Measurements from ENCODE around the gene DUSP7.

DUSP7 gene

GRCh38 chr3:52029535-52029934 is 26.8 kb downstream of the DUSP7 start:
- no peak for DNase-seq (ENCODE audit: low read depth in 2 of 2)

- no peak for DNase-seq (ENCODE audit: low read depth in 2 of 2)
Measured at GRCh38 chr3:52029053-52029452, 27.3 kb downstream of the DUSP7 start.

GRCh38 chr3:52028572-52028971 is 27.8 kb downstream of the DUSP7 start:
- no peak for DNase-seq (ENCODE audit: low read depth in 2 of 2)

GRCh38 chr3:52026041-52026440 is 30.3 kb downstream of the DUSP7 start:
- DNase-seq (ENCODE audit: low read depth in 2 of 2), result no peak

GRCh38 chr3:52025453-52025852 is 30.9 kb downstream of the DUSP7 start:
- DNase-seq (ENCODE audit: low read depth in 2 of 2), result no peak

DNA sequence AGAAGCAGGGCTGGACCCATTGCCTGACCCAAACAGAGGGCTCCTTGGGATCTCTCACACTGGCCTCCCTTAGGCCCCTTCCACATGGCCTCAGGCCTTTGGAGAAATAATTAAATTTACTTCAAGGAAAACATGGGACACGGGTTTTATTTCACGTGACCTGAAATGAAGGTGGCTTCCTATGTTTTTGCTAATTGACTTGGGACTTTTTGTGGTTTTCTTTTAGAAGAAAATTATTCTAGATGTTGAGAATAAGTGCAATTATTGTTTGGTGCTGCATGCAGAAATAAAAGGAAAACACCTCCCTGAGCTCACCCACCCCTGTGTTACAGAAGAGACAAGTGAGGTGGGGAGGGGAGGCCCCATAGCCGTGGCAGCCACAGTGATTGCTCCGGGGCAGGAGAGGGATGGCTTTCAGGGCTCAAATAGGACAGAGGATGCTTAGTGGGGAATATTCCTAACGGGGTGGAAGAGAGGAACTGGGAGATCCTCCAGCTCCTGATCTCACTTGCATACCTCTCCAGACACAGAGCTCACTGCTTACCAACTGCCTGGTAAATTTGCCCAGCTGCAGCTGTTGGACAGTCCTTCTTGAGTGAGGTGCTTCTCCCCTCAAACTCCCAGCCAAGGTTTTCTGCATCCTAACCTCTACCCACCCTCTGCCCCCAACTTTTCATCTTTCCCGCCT is 31.5 kb downstream of the DUSP7 start:
- no peak for DNase-seq (ENCODE audit: low read depth in 2 of 2)

- DNase-seq (ENCODE audit: low read depth in 2 of 2), result no peak
Measured at GRCh38 chr3:52023860-52024764, 32.3 kb downstream of the DUSP7 start.

DNA sequence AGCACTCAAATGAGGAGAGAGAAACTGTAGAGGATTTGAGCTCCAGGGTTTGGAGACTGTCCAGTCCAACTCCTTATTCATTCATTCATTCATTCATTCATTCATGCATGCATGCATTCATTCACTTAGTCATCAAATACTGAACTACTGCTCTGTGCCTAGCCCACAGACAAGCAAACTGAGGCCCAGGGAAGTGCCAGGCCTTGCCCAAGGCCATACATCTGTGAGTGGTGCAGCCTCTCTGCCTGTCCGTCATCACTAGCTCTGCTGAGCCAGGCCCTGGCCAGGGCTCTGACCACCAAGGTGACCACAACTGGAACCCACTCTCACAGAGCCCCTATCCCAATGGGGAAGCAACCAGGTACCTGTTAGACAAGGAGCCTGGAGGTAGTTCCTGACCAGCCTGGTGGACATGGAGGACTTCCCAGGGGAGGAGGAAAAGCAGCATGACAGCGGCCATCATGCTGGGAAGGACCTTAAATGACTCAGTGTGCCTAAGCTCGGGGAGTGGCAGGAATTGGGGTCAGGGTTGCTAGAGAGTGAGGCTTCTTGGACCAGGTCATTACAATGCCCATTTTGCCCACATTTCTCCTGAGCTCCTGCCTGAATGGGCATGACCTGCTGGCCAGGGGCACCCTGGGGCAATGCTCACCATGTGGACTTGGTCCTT is 33.1 kb downstream of the DUSP7 start:
- no peak for DNase-seq (ENCODE audit: low read depth in 2 of 2)

- no peak for DNase-seq (ENCODE audit: low read depth in 2 of 2)
Measured at GRCh38 chr3:52022323-52023100, 33.9 kb downstream of the DUSP7 start.

DNA sequence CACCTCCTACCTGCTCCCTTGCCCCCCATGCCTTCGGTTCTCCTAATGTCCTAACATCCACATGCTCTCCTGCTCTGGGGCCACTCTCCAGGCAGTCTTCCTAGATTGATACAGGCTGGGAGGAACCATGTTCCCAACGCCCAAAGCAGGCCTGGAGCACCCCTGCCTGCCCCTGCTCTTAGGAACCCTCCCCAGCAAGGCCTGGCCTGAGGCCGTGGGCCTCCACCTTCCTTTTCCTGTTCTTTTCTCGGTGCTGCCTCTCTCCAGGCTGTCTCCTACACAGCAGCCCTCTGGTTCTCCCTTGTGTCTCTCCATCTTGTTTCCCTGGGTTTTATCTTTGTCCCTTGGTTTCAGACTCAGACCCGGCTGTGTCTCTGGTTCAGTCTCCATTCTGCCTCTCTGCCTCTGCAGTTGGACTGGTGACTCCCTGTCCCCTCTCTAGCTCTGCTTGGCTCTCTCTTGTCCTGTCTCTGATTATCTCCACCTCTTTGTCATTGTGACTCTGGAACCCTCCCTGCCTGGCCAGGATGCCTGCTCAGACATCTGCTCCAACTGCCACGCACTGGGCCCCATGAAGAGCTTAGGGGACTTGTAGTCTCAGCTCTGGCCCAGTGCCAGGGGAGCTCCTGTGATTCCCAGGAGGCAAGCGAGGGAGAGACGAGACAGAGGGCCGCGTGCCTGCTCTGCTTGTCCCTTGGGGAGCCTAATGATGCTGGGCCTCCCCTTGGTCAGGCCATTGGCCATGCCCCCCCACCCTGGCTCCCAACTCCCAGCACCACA is 34.7 kb downstream of the DUSP7 start:
- no peak for DNase-seq (ENCODE audit: low read depth in 2 of 2)

GRCh38 chr3:52020796-52021195 is 35.6 kb downstream of the DUSP7 start:
- no peak for DNase-seq (ENCODE audit: low read depth in 2 of 2)

DNA sequence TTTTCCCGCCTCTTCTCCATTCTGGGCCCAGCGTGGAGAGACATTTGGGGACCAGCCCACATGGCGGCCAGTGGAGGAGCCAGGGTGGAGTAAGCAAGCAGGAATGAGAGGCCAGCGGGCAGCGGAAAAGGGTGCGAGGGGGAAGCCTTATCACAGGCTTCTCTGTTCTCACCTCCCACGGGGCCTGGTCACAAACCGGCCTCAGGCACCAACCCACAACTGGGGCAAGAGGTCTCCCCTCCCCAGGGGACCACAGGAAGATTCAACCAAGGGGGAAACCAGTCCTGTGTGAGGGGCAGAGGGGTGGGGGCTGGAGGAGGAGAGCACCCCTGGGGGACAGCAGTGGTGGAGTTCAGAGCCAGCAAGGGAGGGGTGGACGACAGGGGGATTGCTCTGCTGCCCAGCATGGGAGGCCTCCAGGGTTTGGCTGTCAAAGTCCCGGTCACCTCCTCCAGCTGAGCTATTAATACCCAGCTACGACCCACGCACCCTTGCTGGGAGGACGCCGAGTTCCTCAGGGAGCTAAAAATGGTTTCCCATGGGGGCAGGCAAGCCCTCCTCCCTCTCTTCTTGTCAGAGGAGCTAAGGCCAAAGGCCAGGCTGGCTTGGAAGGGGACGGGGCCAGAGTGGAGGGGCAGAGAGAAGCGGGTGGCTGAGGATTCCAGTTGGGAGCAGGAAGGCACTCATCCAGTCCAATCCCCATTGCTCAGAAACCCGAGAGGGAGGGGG is 36.9 kb downstream of the DUSP7 start:
- DNase-seq (ENCODE audit: low read depth in 2 of 2), result no peak

DNA sequence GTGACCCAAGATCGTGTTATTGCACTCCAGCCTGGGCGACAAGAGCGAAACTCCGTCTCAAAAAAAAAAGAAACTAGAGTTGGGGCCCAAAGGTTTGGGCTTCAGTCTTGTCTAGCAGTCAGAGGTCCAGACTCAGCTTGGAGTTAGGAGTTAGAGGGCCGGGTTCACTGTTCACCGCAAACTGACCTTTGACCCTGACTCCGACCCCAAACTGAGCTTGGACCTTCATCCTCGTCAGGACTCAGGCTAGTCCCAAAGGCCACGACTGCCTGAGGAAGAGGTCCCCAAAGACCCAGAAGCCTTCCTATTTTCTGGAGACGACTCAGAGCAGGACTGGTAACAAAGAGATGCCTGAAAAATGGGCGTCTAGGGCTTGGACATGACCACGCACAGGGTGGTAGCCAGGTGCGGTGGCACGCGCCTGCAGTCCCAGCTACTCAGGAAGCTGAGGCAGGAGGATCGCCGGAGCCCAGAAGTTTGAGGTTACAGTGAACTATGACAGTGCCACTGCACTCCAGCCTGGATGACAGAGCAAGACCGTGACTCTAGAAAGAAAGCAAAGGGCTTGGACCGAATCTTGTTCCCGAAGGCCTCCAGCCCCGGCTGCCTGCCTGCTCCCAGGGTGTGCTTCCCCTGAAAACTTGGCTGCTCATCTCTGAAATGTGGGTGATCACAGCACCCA is 37.9 kb downstream of the DUSP7 start:
- DNase-seq (ENCODE audit: low read depth in 2 of 2), result no peak

DNA sequence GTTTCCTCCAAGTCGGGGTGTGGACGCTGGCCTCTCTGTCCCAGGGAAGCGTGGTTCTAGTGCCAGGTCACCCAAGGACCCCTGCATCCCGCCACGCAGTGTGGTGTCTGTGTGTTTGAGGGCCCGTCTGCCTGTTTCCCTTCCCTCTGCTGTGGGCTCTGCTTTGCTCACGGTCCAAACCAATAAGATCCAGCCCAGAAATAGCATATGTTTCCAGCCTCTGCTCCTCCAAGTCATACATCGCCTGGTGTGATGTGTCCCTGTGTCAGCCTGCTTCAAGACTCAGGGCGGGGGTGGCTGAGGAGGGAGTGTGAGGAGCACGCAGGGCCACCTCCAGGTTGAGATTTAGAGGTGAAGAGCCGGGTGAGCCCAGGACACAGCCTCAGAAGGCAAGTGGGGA is 38.8 kb downstream of the DUSP7 start:
- DNase-seq (ENCODE audit: low read depth in 2 of 2), result no peak

GRCh38 chr3:52015438-52016228 is 40.7 kb downstream of the DUSP7 start:
- no peak for DNase-seq (ENCODE audit: low read depth in 2 of 2)

DNA sequence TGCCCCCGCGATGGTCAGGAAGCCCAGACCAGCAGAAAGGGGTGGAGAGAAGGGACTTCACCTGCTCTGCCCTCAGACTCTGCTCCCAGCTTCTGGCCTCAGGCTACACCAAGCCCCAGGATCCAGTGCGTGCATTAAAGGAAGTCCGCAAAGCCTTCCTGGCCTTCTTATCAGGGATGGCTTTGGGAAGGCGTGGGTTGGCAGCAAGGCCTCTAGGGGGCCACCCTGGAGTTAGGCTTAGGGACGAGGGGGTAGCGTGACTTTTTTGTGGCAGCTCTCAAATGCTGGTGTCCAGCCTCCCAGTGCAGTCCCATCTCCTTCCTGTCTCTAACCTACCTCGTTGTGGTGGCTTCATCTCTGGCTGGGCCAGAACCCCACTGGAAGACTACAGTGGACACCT is 41.8 kb downstream of the DUSP7 start:
- DNase-seq (ENCODE audit: low read depth in 2 of 2), result no peak

DNA sequence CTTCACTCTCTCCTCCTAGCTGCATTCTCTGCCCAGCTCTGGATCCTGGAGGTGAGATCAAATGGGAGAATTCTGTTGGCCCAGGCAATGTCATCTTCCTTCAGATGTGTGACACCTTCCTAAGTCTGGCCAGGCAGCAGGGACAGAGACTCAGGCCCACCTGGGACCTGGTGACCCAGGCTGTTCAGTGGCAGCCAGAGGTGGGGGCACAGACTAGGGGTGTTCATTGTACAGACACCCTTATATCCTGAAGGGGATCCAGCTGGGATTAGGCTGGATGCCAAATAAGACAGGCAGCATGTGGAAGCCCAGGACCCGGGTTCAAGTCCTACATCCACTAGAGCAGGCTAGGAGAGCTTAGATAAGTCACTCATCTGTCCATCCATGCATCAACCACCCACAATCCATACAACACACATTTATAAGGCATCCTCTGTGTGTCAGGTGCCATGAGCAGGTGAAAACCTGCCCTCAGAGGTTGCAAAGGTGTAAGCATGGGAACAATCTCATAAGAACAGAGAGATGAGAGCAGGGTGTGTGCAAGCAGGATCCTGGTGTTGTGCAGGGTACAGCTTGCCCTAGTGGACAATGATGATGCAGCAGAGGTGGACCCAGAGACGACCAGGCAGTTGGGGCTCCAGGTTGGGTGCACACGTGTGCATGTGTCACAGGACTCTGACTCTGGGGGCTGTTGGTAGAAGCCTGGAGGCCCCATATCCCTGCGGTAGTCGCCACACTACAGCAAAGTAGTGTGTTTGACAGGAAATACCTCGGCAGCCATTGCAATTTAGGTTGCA is 42.4 kb downstream of the DUSP7 start:
- no peak for DNase-seq (ENCODE audit: low read depth in 2 of 2)

DNA sequence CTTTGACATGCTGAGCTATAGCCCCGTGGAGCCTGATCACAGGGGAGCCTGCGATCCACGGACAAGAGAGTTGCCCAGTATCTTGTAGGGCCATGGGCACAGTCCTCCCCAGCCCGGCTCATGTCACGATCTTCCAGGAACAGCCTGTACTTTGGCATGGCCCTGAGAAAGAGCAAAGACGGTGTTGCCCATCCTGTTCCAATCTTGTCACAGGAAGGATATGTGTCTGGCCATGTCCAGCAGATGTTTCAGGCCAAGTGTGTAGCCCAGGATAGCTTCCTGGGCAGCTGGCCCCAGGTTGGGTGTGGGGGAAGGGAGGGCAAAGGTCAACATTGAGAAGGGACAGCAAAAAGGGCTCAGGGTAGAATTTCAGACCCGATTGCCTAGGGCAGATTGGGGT is 43.7 kb downstream of the DUSP7 start:
- DNase-seq (ENCODE audit: low read depth in 2 of 2), result no peak

Data from stimulated activated CD8-positive, alpha-beta memory T cell treated with anti-CD3 and anti-CD28 coated beads, Interleukin-2, amount 100 ng/mL, for 48 hours (primary cell).